ENCODE measurements around the gene CCDC178. TPM values are rescaled to one million over a fixed set of nuclear protein-coding genes. Genes with fewer than 3 reads are reported as not detected.
"Not testable (repeated sequence)": the region's sequence is repeated elsewhere in the genome, so short reads cannot be mapped to it uniquely, and the experiment has no call there.

Gene CCDC178
- total RNA-seq, 2 experiments from 2014 or later: not detected

GRCh38 chr18:33404244-33404873, 36.2 kb downstream of the CCDC178 start:
- POLR2A ChIA-PET: interaction anchor here (0.7 kb wide), 1 partner anchor 967 kb away, joined by 6 read pairs; no protein-coding TSS in a partner anchor
- Mint-ChIP-seq H3K27me3 (no peaks in the 10 kb centered on the region), H3K4me1 (ENCODE audit: low read depth) (no peaks in the 10 kb centered on the region), H3K36me3 (ENCODE audit: low read depth) (no peaks in the 10 kb centered on the region), H3K27ac (no peak overlapping the region), H3K9me3 (peaks cover 7% of the 10 kb centered on the region), H3K4me3 (no peak overlapping the region)
- intact Hi-C loops (cut with micrococcal nuclease): no loop called here
- peak; percentile 36 for TF ChIP-seq CTCF (IDR thresholded peaks at IDR 0.05)
- ATAC-seq (no peak), DNase-seq (no peak)
- CTCF ChIA-PET: no interaction called here

GRCh38 chr18:33398939-33399338, 41.6 kb downstream of the CCDC178 start:
- intact Hi-C loops (cut with micrococcal nuclease); POLR2A ChIA-PET; H3K36me3 Mint-ChIP-seq (ENCODE audit: low read depth); H3K27ac Mint-ChIP-seq; CTCF ChIA-PET; ATAC-seq; H3K4me3 Mint-ChIP-seq; H3K9me3 Mint-ChIP-seq; H3K4me1 Mint-ChIP-seq (ENCODE audit: low read depth); DNase-seq; H3K27me3 Mint-ChIP-seq: not testable (repeated sequence)

- Mint-ChIP-seq H3K27me3 (no peaks in the 10 kb centered on the region), H3K9me3 (peaks cover 15% of the 10 kb centered on the region), H3K4me3 (no peak overlapping the region), H3K4me1 (ENCODE audit: low read depth) (no peaks in the 10 kb centered on the region), H3K36me3 (ENCODE audit: low read depth) (no peaks in the 10 kb centered on the region), H3K27ac (no peak overlapping the region)
- ChIA-PET CTCF (no interaction called here), POLR2A (no interaction called here)
- DNase-seq: no peak
- intact Hi-C loops (cut with micrococcal nuclease): no loop called here
- TF ChIP-seq CTCF (IDR thresholded peaks at IDR 0.05): no peak
- no peak for ATAC-seq
Observed at GRCh38 chr18:33375829-33376228, 64.7 kb downstream of the CCDC178 start.

- Mint-ChIP-seq H3K27me3 (no peaks in the 10 kb centered on the region), H3K27ac (no peak overlapping the region), H3K9me3 (peaks cover 13% of the 10 kb centered on the region), H3K4me3 (no peak overlapping the region), H3K36me3 (ENCODE audit: low read depth) (no peaks in the 10 kb centered on the region), H3K4me1 (ENCODE audit: low read depth) (no peaks in the 10 kb centered on the region)
- intact Hi-C loops (cut with micrococcal nuclease): no loop called here
- ATAC-seq: no peak
- no peak for TF ChIP-seq CTCF (IDR thresholded peaks at IDR 0.05)
- ChIA-PET POLR2A (no interaction called here), CTCF (interaction anchor here (1.0 kb wide), 1 partner anchor 31 kb away, joined by 3 read pairs; no protein-coding TSS in a partner anchor)
- no peak for DNase-seq
Observed at GRCh38 chr18:33372442-33372841, 68.1 kb downstream of the CCDC178 start.

- H3K4me3 Mint-ChIP-seq: no peak overlapping the region
Observed at GRCh38 chr18:33369711-33370449, 70.6 kb downstream of the CCDC178 start.

More at GRCh38 chr18:33369711-33370449, 70.6 kb downstream of the CCDC178 start:
- ChIA-PET POLR2A (no interaction called here), CTCF (no interaction called here)
- Mint-ChIP-seq H3K27ac (no peak overlapping the region), H3K27me3 (no peaks in the 10 kb centered on the region), H3K9me3 (peaks cover 6% of the 10 kb centered on the region), H3K4me1 (ENCODE audit: low read depth) (no peaks in the 10 kb centered on the region), H3K36me3 (ENCODE audit: low read depth) (no peaks in the 10 kb centered on the region)
- intact Hi-C loops (cut with micrococcal nuclease): no loop called here
- ATAC-seq (no peak), DNase-seq (no peak)
- TF ChIP-seq CTCF (IDR thresholded peaks at IDR 0.05): no peak

Measured in activated CD8-positive, alpha-beta T cell treated with anti-CD3 and anti-CD28 coated beads for 36 hours (primary cell).